GM21447 (cell line): ENCODE measurements around the gene ABI1.

ENCODE experiments used
- ATAC-seq: cut with Tn5 transposase; IDR thresholded peaks from one replicate; pipeline ENCODE4 v1.9.1; 2021; ENCODE audit not compliant: unreplicated experiment

The ABI1 gene

GRCh38 chr10:26855186-26855585 lies 5.6 kb downstream of the ABI1 start:
- ATAC-seq, result no peak

DNA sequence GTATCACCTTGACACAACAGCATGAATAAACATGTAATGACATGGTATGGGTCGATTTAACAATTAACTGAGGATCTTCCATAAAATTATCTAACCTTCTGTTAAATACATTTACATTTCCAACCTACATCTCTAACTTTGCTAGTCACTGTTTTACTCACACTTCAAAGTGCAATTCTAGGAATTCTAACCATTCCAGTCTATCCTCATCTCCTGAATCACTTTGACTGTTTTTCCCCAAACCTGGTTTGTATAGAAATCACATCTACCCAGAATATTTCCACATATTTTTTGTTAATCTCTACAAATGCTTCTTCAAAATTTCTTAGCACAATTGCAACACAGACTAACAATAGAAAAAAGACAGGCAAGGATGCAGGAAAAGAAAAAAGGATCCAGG lies 6.2 kb downstream of the ABI1 start:
- no peak for ATAC-seq

GRCh38 chr10:26844396-26844975 lies 16.3 kb downstream of the ABI1 start:
- no peak for ATAC-seq

- ATAC-seq, result no peak
Measured at GRCh38 chr10:26843736-26844135, 17.0 kb downstream of the ABI1 start.

GRCh38 chr10:26841733-26842317 lies 18.9 kb downstream of the ABI1 start:
- no peak for ATAC-seq

GRCh38 chr10:26840938-26841732 lies 19.6 kb downstream of the ABI1 start:
- peak; percentile 59 for ATAC-seq

- ATAC-seq, result no peak
Measured at GRCh38 chr10:26839966-26840627, 20.7 kb downstream of the ABI1 start.

DNA sequence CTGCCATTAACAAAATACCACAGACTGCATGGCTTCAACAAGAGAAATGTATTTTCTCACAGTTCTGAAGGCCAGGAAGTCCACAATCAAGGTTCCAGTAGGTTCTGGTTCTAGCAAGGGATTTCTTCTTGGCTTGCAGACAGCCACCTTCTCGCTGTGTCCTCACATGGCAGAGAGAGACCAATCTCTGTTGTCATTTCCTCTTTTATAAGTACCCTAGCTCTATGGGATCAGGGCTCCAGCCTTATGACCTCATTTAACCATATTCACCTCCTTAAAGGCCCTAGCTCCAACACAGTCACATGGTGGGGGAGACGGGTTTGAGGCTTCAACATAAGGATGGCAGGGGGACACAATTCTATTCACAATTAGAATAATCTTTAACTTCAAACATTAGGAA lies 23.6 kb downstream of the ABI1 start:
- no peak for ATAC-seq

DNA sequence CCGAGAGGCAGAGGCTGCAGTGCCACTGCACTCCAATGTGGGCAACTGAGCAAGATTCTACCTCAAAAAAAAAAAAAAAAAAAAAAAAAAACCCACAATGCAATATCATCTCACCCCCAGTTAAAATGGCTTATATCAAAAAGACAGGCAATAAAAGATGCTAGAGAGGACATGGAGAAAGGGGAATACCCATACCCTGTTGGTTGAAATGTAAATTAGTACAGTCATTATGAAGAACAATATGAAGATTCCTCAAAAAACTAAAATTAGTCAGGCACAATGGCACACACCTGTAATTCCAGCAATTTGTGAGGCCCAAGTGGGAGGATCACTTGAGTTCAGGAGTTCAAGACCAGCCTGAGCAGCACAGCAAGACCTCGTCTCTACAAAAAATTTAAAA lies 25.7 kb downstream of the ABI1 start:
- no peak for ATAC-seq

- ATAC-seq, result no peak
Measured at GRCh38 chr10:26832960-26833359, 27.8 kb downstream of the ABI1 start.

- no peak for ATAC-seq
Measured at GRCh38 chr10:26831936-26832335, 28.8 kb downstream of the ABI1 start.

DNA sequence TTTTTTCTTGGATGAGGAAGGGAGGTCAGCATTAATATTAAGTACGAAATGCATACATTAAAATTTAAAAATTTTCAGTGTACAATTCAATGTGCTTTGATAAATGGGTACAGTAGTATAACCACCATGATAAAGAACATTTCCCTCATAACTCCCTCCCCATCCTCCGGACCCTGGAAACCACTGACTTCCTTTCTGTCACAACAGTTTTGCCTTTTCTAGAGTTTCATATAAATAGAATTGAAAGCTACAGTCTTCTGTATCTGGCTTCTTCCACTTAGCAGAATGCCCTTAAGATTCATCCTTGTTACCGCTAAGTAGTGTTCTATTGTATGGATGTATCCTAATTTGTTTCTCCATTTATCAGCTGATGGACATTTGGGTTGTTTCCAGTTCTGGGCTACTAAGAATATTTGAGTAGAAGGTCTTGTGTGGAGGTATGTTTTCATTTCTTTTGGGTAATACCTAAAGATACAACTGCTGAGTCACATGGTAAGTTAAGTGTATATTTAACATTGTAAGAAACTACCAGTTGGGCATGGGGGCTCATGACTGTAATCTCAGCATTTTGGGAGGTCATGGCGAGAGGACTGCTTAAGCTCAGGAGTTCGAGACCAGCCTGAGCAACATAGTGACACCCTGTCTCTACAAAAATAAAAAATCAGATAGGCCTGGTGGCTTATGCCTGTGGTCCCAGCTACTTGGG lies 30.8 kb downstream of the ABI1 start:
- no peak for ATAC-seq

DNA sequence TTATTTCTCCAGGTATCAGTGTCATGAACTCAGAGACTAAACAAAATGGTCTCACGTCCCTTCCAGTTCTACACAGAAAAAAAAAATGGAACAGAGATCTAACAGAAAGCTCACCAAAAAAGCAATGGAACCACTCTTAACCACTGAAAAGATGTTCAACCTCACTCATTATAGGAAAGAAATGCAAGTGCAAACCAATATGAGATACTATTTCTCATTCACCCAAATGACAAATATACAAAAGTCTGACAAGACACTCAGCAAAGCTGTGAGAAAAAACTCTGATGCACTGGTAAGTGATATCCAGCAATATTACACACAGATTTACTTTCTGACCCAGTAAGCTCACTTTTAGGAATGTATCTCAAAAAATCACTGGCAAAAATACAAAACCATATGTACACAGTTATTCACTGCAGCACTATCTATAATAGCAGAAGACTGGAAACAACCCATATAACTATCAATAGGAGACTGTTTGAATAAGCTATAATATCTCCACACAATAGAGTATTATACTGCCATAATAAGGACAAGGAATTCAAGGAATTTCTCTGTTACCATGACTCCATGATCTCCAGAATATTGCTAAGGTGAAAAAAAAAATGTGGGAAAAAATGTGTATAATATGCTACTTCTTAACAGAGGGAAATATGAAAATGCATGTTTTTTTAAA lies 36.6 kb downstream of the ABI1 start:
- no peak for ATAC-seq

DNA sequence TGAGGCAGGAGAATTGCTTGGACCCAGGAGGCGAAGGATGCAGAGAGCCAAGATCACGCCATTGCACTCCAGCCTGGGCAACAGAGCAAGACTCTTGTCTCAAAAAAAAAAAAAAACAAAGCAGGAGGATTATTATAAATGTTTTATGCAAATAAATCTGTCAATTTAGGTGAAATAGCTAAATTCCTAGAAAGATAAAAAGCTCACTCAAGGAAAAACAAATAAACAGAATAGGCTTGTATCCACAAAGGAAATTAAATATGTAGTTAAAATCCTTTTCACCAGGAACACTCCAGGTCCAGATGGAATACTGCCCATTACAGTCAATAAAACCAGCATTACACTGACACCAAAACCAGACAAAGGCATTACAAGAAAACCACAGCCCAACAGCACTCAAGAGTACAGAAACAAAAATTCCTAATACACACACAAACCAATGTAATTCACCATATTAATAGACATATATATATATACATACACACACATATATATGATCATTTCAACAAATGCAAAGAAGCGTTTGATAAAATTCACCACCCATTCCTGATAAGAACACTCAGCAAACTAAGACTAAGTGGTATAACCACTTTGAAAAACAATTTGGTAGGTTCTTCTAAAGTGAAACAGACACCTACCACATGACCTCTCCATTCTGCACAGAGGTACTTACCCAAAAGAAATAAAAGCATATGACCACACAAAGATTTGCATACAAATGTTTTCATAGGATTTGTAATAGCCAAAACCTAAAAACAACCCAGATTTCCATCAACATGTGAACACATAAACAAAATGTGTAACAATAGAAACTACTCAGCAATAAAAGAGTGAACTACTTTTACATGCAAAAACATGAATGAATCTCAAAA lies 38.8 kb downstream of the ABI1 start:
- no peak for ATAC-seq

DNA sequence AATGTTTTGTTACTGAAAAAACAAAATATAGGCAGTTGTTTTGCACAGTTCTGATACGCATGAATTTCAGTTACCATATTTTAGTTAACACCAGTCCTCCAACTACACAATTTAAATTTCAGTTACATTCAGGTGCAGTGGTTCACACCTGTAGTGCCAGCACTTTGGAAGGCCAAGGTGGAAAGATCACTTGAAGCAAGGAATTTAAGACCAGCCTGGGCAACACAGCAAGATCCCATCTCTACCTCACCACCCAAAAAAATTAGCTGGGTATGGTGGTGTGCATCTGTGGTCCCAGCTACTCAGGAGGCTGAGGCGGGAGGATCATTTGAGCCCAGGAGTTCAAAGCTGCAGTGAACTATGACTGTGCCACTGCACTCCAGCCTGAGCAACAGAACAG lies 45.3 kb downstream of the ABI1 start:
- no peak for ATAC-seq

DNA sequence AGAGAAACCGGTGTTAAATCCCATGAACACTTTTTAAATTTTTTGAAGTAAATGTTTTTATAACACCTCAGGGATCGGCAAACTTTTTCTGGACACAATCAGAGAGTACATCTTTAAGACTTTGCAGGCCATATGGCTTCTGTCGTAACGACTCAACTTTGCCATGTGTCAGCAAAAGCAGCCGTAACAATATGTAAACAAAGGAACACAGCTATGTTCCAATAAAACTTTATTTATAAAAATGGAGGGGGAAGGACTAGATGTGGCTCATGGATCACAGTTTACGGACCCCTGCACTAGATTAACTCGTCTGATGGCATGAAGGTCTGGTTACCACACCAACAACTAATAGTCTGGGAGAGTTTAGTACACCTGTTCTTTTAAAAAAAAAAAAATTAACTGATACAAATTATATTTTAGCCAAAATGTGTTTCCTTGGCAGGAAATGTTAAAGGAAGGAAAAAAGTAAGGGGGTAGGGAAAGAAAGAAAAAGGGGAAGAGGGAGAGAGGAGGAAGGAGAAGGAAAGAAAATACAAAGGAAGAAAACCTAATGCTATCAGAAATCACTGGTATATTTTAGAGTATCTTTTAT lies 50.2 kb downstream of the ABI1 start:
- no peak for ATAC-seq

DNA sequence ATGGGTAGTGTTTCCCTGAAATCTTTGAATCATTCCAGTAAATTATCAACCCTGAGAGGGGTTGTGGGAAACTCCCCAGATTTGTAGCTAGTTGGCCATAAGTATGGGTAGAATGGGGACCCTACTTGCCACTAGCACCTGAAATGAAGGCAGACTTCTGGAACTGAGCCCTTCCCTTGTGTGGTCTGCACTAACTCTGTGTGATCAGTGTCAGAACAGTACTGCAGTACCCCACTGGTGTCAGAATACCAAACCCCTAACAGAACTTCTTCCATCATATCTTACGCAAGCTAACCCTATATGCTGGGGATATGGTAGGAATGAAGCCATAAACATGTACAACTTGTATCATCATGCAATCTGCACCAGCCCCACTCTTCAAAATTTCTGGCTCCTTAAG lies 50.8 kb downstream of the ABI1 start:
- no peak for ATAC-seq

DNA sequence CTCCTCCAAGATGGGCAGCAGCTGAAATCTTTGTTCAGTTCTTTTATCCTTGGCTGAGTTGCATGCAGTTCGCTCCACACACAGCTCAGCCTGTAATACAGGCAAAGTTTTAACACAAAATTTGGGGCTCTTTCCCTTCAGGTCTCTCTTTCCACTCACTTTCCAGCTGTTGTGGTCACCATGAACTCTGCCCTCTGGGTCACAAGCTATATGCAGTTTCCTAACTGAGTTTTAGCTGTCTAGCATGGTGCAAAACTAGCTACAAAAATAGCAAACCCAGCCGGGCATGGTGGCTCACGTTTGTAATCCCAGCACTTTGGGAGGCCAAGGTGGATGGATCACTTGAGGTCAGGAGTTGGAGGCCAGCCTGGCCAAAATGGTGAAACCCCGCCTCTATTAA lies 53.2 kb downstream of the ABI1 start:
- no peak for ATAC-seq

- no peak for ATAC-seq
Measured at GRCh38 chr10:26806557-26806956, 54.2 kb downstream of the ABI1 start.
